ENCODE measurements around the gene NDOR1. TPM values are rescaled to one million over a fixed set of nuclear protein-coding genes. Genes with fewer than 3 reads are reported as not detected.
A peak's percentile ranks its signal among the peaks of the same experiment; 100 is the strongest.

NDOR1 gene
- total and polyA plus RNA-seq, 5 donors = 5.1 to 7.9 (median 5.3) TPM

GRCh38 chr9:137168904-137169856 lies 36.3 kb upstream of the NDOR1 start:
- intact Hi-C loops (cut with DNase I) = no loop called here
- ATAC-seq (no peak), DNase-seq (peak; percentile 46 to 80 (median 79))
- WGBS = under 1% methylated on average over 124 of the region's 124 CpGs
- H3K4me3 ChIP-seq (ENCODE audit: low read length) = peak overlapping the region; percentile 1
- no peak overlapping the region for H3K27ac ChIP-seq (ENCODE audit: low read length)
- peaks cover 2% of the 10 kb centered on the region for H3K4me1 ChIP-seq (ENCODE audit: control insufficient read depth, insufficient read depth, low read length)
- no peaks in the 10 kb centered on the region for H3K27me3 ChIP-seq (ENCODE audit: control insufficient read depth, insufficient read depth)
- H3K9me3 ChIP-seq (ENCODE audit: control insufficient read depth, low read length) = no peaks in the 10 kb centered on the region

GRCh38 chr9:137169896-137170358 lies 35.6 kb upstream of the NDOR1 start, which contains the start of gene LRRC26:
TSS of gene LRRC26 (minus strand) at chr9:137170051. CDS start at chr9:137169943, 108 bp downstream.
- Histone ChIP-seq H3K4me3 (ENCODE audit: low read length) (peak within 1 kb of the TSS; percentile 1), H3K4me1 (ENCODE audit: control insufficient read depth, insufficient read depth, low read length) (peaks cover 2% of the 10 kb centered on the region), H3K27ac (ENCODE audit: low read length) (no peak within 1 kb of the TSS), H3K27me3 (ENCODE audit: control insufficient read depth, insufficient read depth) (no peaks in the 10 kb centered on the region), H3K9me3 (ENCODE audit: control insufficient read depth, low read length) (no peaks in the 10 kb centered on the region)
- intact Hi-C loops (cut with DNase I) = no loop called here
- DNase-seq = no peak
- ATAC-seq = no peak
- WGBS = 9% methylated on average over 41 of the region's 41 CpGs

- no peak for DNase-seq
- ATAC-seq = no peak
- Histone ChIP-seq H3K4me1 (ENCODE audit: control insufficient read depth, insufficient read depth, low read length) (peaks cover 2% of the 10 kb centered on the region), H3K27me3 (ENCODE audit: control insufficient read depth, insufficient read depth) (no peaks in the 10 kb centered on the region), H3K27ac (ENCODE audit: low read length) (no peak overlapping the region), H3K9me3 (ENCODE audit: control insufficient read depth, low read length) (no peaks in the 10 kb centered on the region), H3K4me3 (ENCODE audit: low read length) (no peak overlapping the region)
- intact Hi-C loops (cut with DNase I) = no loop called here
- 44% methylated on average over 14 of the region's 14 CpGs for WGBS
Observed at GRCh38 chr9:137170486-137171148, 34.9 kb upstream of the NDOR1 start.

GRCh38 chr9:137171149-137171900 lies 34.2 kb upstream of the NDOR1 start:
- H3K4me1 ChIP-seq (ENCODE audit: control insufficient read depth, insufficient read depth, low read length) = peaks cover 2% of the 10 kb centered on the region
- ATAC-seq = no peak
- intact Hi-C loops (cut with DNase I) = no loop called here
- no peak overlapping the region for H3K27ac ChIP-seq (ENCODE audit: low read length)
- 82% methylated on average over 22 of the region's 22 CpGs for WGBS
- H3K27me3 ChIP-seq (ENCODE audit: control insufficient read depth, insufficient read depth) = no peaks in the 10 kb centered on the region
- H3K9me3 ChIP-seq (ENCODE audit: control insufficient read depth, low read length) = no peaks in the 10 kb centered on the region
- no peak overlapping the region for H3K4me3 ChIP-seq (ENCODE audit: low read length)
- DNase-seq = no peak

GRCh38 chr9:137172901-137173795 lies 32.4 kb upstream of the NDOR1 start:
- no peak overlapping the region for H3K4me3 ChIP-seq (ENCODE audit: low read length)
- DNase-seq (no peak), ATAC-seq (no peak)
- H3K27me3 ChIP-seq (ENCODE audit: control insufficient read depth, insufficient read depth) = no peaks in the 10 kb centered on the region
- WGBS = 60% methylated on average over 21 of the region's 21 CpGs
- H3K4me1 ChIP-seq (ENCODE audit: control insufficient read depth, insufficient read depth, low read length) = peaks cover 1% of the 10 kb centered on the region
- H3K27ac ChIP-seq (ENCODE audit: low read length) = no peak overlapping the region
- intact Hi-C loops (cut with DNase I) = no loop called here
- H3K9me3 ChIP-seq (ENCODE audit: control insufficient read depth, low read length) = no peaks in the 10 kb centered on the region

GRCh38 chr9:137173796-137174664 lies 31.5 kb upstream of the NDOR1 start:
- no peaks in the 10 kb centered on the region for H3K27me3 ChIP-seq (ENCODE audit: control insufficient read depth, insufficient read depth)
- no peak overlapping the region for H3K27ac ChIP-seq (ENCODE audit: low read length)
- 82% methylated on average over 45 of the region's 45 CpGs for WGBS
- ATAC-seq (no peak), DNase-seq (no peak)
- intact Hi-C loops (cut with DNase I) = no loop called here
- no peak overlapping the region for H3K4me3 ChIP-seq (ENCODE audit: low read length)
- H3K4me1 ChIP-seq (ENCODE audit: control insufficient read depth, insufficient read depth, low read length) = no peaks in the 10 kb centered on the region
- H3K9me3 ChIP-seq (ENCODE audit: control insufficient read depth, low read length) = no peaks in the 10 kb centered on the region

- Histone ChIP-seq H3K4me1 (ENCODE audit: control insufficient read depth, insufficient read depth, low read length) (no peaks in the 10 kb centered on the region), H3K27me3 (ENCODE audit: control insufficient read depth, insufficient read depth) (no peaks in the 10 kb centered on the region), H3K4me3 (ENCODE audit: low read length) (no peak overlapping the region), H3K27ac (ENCODE audit: low read length) (no peak overlapping the region), H3K9me3 (ENCODE audit: control insufficient read depth, low read length) (no peaks in the 10 kb centered on the region)
- ATAC-seq (no peak), DNase-seq (no peak)
- 45% methylated on average over 34 of the region's 34 CpGs for WGBS
- intact Hi-C loops (cut with DNase I) = no loop called here
Observed at GRCh38 chr9:137174722-137175293, 30.7 kb upstream of the NDOR1 start.

- intact Hi-C loops (cut with DNase I) = no loop called here
- Histone ChIP-seq H3K9me3 (ENCODE audit: control insufficient read depth, low read length) (no peaks in the 10 kb centered on the region), H3K27me3 (ENCODE audit: control insufficient read depth, insufficient read depth) (no peaks in the 10 kb centered on the region), H3K27ac (ENCODE audit: low read length) (no peak overlapping the region), H3K4me3 (ENCODE audit: low read length) (no peak overlapping the region), H3K4me1 (ENCODE audit: control insufficient read depth, insufficient read depth, low read length) (no peaks in the 10 kb centered on the region)
- 37% methylated on average over 33 of the region's 33 CpGs for WGBS
- ATAC-seq = peak; percentile 4 to 7
- no peak for DNase-seq
Observed at GRCh38 chr9:137175345-137175961, 30.0 kb upstream of the NDOR1 start.
